Activated CD8-positive, alpha-beta memory T cell treated with anti-CD3 and anti-CD28 coated beads for 36 hours (primary cell): ENCODE measurements around the gene NDUFA1. TPM values are rescaled to one million over a fixed set of nuclear protein-coding genes. Genes with fewer than 3 reads are reported as not detected.
"Not testable (repeated sequence)": the region's sequence is repeated elsewhere in the genome, so short reads cannot be mapped to it uniquely, and the experiment has no call there.

Experiments used
- CTCF ChIA-PET: fragments of 350-600 bp; sonication (Branson Sonifier 250); formaldehyde crosslinking; loops from one replicate; lab custom pipeline; 2021; ENCODE audit warnings: antibody characterized with exemption; lab: Charles Lee
- POLR2A ChIA-PET: fragments of 350-600 bp; sonication (Branson Sonifier 250); formaldehyde crosslinking; loops from one replicate; lab custom pipeline; 2021; ENCODE audit warnings: antibody characterized with exemption; lab: Charles Lee
- total RNA-seq, 2 experiments: library from RNA; stranded (reverse); gene quantifications; one replicate each; pipeline ENCODE4 v1.2.3, GENCODE V29; 2021

The NDUFA1 gene
- total RNA-seq = 100 to 1,000 TPM in 1 of 2 experiments, 10 to 100 TPM in 1; 98.2 to 104 TPM

GRCh38 chrX:119871599-119872395 lies at the start of gene NDUFA1, which contains the start of gene RNF113A:
Gene NDUFA1 (plus strand): TSS chrX:119871832. CDS start chrX:119871912, 80 bp downstream.
Gene RNF113A (minus strand): TSS chrX:119871733. CDS start chrX:119871613, 120 bp downstream.
- ChIA-PET CTCF (interaction anchor here (0.7 kb wide), 1 partner anchor 12 kb away, joined by 3 read pairs; no protein-coding TSS in a partner anchor), POLR2A (interaction anchor here (0.5 to 2.9 kb wide), 3 partner anchors 19 to 167 kb away, joined by 3 to 23 read pairs (median 10); partner anchors contain the start of genes RPL39 and UPF3B)

GRCh38 chrX:119824221-119824620 lies 47.4 kb upstream of the NDUFA1 start:
- CTCF ChIA-PET, POLR2A ChIA-PET: not testable (repeated sequence)

GRCh38 chrX:119826399-119826959 lies 45.2 kb upstream of the NDUFA1 start:
- CTCF ChIA-PET = no interaction called here
- POLR2A ChIA-PET = interaction anchor here (0.6 to 2.3 kb wide), 3 partner anchors 35 to 54 kb away, joined by 3 to 7 read pairs (median 6); partner anchors contain the start of gene RPL39

GRCh38 chrX:119828446-119828845 lies 43.2 kb upstream of the NDUFA1 start:
- CTCF ChIA-PET = interaction anchor here (0.7 kb wide), 1 partner anchor 17 kb away, joined by 3 read pairs; no protein-coding TSS in a partner anchor
- POLR2A ChIA-PET = no interaction called here

- CTCF ChIA-PET = no interaction called here
These were observed 37.7 kb upstream of the NDUFA1 start for GRCh38 chrX:119833905-119834304.

GRCh38 chrX:119852382-119853353 lies 19.0 kb upstream of the NDUFA1 start, which contains the start of gene UPF3B:
Gene UPF3B (minus strand): TSS chrX:119852963. CDS start chrX:119852928, 35 bp downstream.
- ChIA-PET POLR2A (interaction anchor here (1.0 to 1.7 kb wide), 2 partner anchors 18 to 61 kb away, joined by 10 read pairs; partner anchors contain the start of genes NDUFA1, RNF113A and RPL39), CTCF (no interaction called here)

More at GRCh38 chrX:119833905-119834304, 37.7 kb upstream of the NDUFA1 start:
- POLR2A ChIA-PET = no interaction called here

- CTCF ChIA-PET = no interaction called here
- POLR2A ChIA-PET = interaction anchor here (1.0 to 1.7 kb wide), 2 partner anchors 17 to 62 kb away, joined by 10 read pairs; partner anchors contain the start of genes NDUFA1, RNF113A and RPL39
These were observed 18.2 kb upstream of the NDUFA1 start for GRCh38 chrX:119853444-119853843.

GRCh38 chrX:119870626-119871131 lies 953 bp upstream of the NDUFA1 start:
- ChIA-PET CTCF (interaction anchor here (1.0 kb wide), 1 partner anchor 116 kb away, joined by 3 read pairs; no protein-coding TSS in a partner anchor), POLR2A (interaction anchor here (0.7 to 2.9 kb wide), 4 partner anchors 18 to 83 kb away, joined by 3 to 23 read pairs (median 6); partner anchors contain the start of genes RPL39 and UPF3B)

GRCh38 chrX:119871245-119871598 lies 410 bp upstream of the NDUFA1 start:
- ChIA-PET POLR2A (interaction anchor here (0.5 to 2.9 kb wide), 4 partner anchors 18 to 167 kb away, joined by 3 to 23 read pairs (median 6); partner anchors contain the start of genes RPL39 and UPF3B), CTCF (no interaction called here)

- ChIA-PET POLR2A (interaction anchor here (0.5 kb wide), 1 partner anchor 94 kb away, joined by 3 read pairs; no protein-coding TSS in a partner anchor), CTCF (interaction anchor here (1.2 kb wide), 1 partner anchor 28 kb away, joined by 4 read pairs; no protein-coding TSS in a partner anchor)
These were observed 7.1 kb downstream of the NDUFA1 start for GRCh38 chrX:119878740-119879139.

- POLR2A ChIA-PET = no interaction called here
These were observed 8.4 kb downstream of the NDUFA1 start for GRCh38 chrX:119880076-119880475.

GRCh38 chrX:119880552-119881437 lies 9.2 kb downstream of the NDUFA1 start:
- CTCF ChIA-PET = no interaction called here

More at GRCh38 chrX:119880076-119880475, 8.4 kb downstream of the NDUFA1 start:
- CTCF ChIA-PET = no interaction called here

GRCh38 chrX:119885554-119886428 lies 14.2 kb downstream of the NDUFA1 start:
- ChIA-PET POLR2A (no interaction called here), CTCF (no interaction called here)

More at GRCh38 chrX:119880552-119881437, 9.2 kb downstream of the NDUFA1 start:
- POLR2A ChIA-PET = interaction anchor here (0.7 kb wide), 1 partner anchor 54 kb away, joined by 3 read pairs; no protein-coding TSS in a partner anchor

GRCh38 chrX:119887721-119888425 lies 16.2 kb downstream of the NDUFA1 start:
- ChIA-PET CTCF (interaction anchor here (0.6 to 1.2 kb wide), 3 partner anchors 13 to 435 kb away, joined by 3 to 5 read pairs (median 4); no protein-coding TSS in a partner anchor), POLR2A (interaction anchor here (0.5 kb wide), 2 partner anchors 11 to 14 kb away, joined by 3 to 4 read pairs; no protein-coding TSS in a partner anchor)

GRCh38 chrX:119890626-119891025 lies 19.0 kb downstream of the NDUFA1 start:
- POLR2A ChIA-PET, CTCF ChIA-PET: not testable (repeated sequence)
